ENCODE measurements around the gene SERPIND1.

The SERPIND1 gene

DNA sequence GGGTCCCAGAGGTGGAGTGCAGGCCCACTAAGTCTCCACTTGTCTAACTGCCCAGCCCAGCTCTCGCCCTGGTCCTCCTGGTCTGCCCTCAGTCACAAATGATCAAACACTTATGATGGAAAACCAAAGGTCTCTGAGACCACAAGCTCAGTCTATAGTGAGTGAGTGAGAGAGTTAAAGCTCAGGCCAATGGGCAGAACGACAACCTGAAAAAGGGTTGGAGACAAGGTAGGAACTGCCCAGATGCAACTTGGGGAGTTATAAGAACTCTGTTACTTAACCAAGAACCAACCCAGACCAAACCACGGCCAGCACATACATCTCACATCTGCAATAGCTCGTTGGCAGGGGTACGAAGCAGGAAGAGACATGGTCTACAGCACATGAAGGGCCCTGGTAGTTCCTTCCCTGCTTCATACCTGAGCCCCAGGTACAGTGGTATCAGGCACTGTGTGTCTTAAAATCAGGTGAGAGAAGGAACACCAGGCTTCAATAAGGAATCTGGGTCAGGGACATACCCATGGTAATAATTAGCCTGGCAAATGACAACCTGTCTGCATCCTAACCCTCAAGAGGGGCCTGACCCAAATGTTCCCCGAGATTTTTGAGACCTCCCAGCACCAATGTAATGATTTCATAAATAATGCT, 35.7 kb downstream of the SERPIND1 start:
- TF ChIP-seq SIN3A (IDR thresholded peaks at IDR 0.05; ENCODE audit: borderline replicate concordance, insufficient read depth, low read length) = no peak
- TF ChIP-seq, protein P1, sequence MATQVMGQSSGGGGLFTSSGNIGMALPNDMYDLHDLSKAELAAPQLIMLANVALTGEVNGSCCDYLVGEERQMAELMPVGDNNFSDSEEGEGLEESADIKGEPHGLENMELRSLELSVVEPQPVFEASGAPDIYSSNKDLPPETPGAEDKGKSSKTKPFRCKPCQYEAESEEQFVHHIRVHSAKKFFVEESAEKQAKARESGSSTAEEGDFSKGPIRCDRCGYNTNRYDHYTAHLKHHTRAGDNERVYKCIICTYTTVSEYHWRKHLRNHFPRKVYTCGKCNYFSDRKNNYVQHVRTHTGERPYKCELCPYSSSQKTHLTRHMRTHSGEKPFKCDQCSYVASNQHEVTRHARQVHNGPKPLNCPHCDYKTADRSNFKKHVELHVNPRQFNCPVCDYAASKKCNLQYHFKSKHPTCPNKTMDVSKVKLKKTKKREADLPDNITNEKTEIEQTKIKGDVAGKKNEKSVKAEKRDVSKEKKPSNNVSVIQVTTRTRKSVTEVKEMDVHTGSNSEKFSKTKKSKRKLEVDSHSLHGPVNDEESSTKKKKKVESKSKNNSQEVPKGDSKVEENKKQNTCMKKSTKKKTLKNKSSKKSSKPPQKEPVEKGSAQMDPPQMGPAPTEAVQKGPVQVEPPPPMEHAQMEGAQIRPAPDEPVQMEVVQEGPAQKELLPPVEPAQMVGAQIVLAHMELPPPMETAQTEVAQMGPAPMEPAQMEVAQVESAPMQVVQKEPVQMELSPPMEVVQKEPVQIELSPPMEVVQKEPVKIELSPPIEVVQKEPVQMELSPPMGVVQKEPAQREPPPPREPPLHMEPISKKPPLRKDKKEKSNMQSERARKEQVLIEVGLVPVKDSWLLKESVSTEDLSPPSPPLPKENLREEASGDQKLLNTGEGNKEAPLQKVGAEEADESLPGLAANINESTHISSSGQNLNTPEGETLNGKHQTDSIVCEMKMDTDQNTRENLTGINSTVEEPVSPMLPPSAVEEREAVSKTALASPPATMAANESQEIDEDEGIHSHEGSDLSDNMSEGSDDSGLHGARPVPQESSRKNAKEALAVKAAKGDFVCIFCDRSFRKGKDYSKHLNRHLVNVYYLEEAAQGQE (IDR thresholded peaks at IDR 0.05; ENCODE audit: insufficient read depth in 1 of 2, low read depth in 2 of 2, low read length in 2 of 2) = no peak
- TF ChIP-seq FOXP2 (optimal IDR thresholded peaks at IDR 0.05; ENCODE audit: borderline replicate concordance, extremely low read depth, extremely low read length, insufficient read depth) = no peak
- no peak for TF ChIP-seq TAF1 (IDR thresholded peaks at IDR 0.05; ENCODE audit: borderline replicate concordance, insufficient read depth, low read length)
- no peak for TF ChIP-seq POLR2AphosphoS5 (IDR thresholded peaks at IDR 0.05; ENCODE audit: low read depth, low read length)

DNA sequence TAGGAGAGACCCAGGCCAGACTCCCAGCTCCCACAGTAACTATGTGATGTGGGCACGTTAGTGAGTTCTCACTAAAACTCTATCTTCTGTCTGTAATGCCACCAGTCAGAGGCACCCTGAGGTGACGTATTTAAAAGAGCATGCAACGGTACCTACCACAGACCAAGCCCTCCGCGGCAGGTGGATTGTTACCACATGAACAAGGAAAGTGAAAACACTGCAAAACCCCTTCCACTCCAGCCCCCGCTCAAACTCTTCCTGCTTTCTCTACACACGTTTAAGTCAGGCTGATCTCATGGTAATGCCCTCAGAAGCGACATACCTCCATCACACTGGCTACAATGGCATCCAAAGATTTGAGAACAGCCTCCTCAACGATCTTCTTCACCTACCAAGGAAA, 36.7 kb downstream of the SERPIND1 start:
- TF ChIP-seq, protein P1 (IDR thresholded peaks at IDR 0.05; ENCODE audit: insufficient read depth in 1 of 2, low read depth in 2 of 2, low read length in 2 of 2) = no peak
- TF ChIP-seq POLR2AphosphoS5 (IDR thresholded peaks at IDR 0.05; ENCODE audit: low read depth, low read length) = no peak
- no peak for TF ChIP-seq SIN3A (IDR thresholded peaks at IDR 0.05; ENCODE audit: borderline replicate concordance, insufficient read depth, low read length)
- TF ChIP-seq FOXP2 (optimal IDR thresholded peaks at IDR 0.05; ENCODE audit: borderline replicate concordance, extremely low read depth, extremely low read length, insufficient read depth) = no peak
- TF ChIP-seq TAF1 (IDR thresholded peaks at IDR 0.05; ENCODE audit: borderline replicate concordance, insufficient read depth, low read length) = no peak

DNA sequence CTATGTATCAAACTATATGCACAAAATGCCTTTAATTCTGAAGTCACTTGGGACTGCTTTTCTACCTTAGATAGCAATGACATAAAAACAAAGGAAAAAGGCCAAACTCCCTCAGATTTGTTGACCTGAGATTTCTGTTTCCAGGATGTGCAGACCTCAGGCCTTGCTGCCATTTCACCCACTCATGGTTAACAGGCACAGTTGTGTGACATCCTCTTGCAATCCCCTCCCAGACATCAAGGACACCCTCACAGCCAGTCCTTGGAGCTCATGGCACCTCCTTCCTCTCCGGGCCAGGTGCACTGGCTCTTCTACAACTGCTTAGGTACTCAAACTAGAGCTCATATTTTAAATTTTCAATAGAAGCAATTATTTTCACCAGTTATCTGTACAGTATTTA, 37.3 kb downstream of the SERPIND1 start:
- TF ChIP-seq FOXP2 (optimal IDR thresholded peaks at IDR 0.05; ENCODE audit: borderline replicate concordance, extremely low read depth, extremely low read length, insufficient read depth) (no peak), TAF1 (IDR thresholded peaks at IDR 0.05; ENCODE audit: borderline replicate concordance, insufficient read depth, low read length) (no peak), POLR2AphosphoS5 (IDR thresholded peaks at IDR 0.05; ENCODE audit: low read depth, low read length) (no peak), SIN3A (IDR thresholded peaks at IDR 0.05; ENCODE audit: borderline replicate concordance, insufficient read depth, low read length) (no peak)
- TF ChIP-seq, protein P1 (IDR thresholded peaks at IDR 0.05; ENCODE audit: insufficient read depth in 1 of 2, low read depth in 2 of 2, low read length in 2 of 2) = no peak

DNA sequence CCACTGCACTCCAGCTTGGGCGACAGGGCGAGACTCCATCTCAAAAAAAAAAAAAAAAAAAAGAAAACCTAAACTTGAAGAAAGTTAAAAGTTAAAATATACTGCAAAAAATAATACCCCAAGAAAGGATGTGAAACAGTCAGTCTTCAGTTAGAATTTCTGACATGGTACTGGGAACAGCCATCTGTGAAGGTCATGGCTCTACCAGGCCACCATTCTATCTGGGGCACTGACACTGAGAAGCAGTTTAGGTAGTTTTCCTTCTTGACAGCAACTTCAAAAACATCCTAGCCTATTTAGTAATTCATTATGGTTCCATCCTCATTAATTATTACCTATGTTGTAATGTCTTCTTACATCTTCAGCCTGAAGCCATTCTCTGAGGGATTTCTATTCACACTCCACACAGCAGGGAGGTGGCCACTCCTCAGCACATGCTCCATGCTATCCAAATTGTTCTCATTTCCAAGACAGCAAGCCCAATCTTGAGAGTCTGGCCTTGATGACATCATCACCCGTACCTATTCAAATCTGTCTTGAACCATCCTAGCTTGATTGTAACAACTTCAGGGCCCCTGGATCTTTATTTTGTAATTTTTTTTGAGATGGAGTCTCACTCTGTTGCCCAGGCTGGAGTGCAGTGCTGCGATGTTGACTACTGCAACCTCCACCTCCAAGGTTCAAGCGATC, 38.2 kb downstream of the SERPIND1 start:
- TF ChIP-seq FOXP2 (optimal IDR thresholded peaks at IDR 0.05; ENCODE audit: borderline replicate concordance, extremely low read depth, extremely low read length, insufficient read depth) (no peak), SIN3A (IDR thresholded peaks at IDR 0.05; ENCODE audit: borderline replicate concordance, insufficient read depth, low read length) (no peak)

DNA sequence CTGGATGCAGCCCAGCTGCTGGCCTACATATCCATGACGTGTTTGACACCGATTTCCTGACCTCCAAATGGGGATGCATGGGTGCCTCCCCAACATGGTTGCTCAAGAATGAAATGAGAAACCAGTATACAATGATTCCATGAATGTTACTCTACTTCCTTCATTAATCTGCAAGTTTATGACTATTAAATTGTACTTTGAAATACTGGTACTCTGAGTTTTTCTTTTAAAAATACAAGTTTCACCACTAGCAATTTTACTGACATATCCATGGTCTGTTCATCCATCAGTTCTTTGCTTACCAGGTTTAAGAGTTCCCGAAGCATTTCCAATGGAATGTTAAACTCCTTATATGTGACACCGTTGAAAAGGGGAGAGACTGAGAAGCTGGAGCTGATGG, 39.1 kb downstream of the SERPIND1 start:
- TF ChIP-seq, protein P1 (IDR thresholded peaks at IDR 0.05; ENCODE audit: insufficient read depth in 1 of 2, low read depth in 2 of 2, low read length in 2 of 2) = no peak
- no peak for TF ChIP-seq TAF1 (IDR thresholded peaks at IDR 0.05; ENCODE audit: borderline replicate concordance, insufficient read depth, low read length)
- TF ChIP-seq SIN3A (IDR thresholded peaks at IDR 0.05; ENCODE audit: borderline replicate concordance, insufficient read depth, low read length) = no peak
- no peak for TF ChIP-seq FOXP2 (optimal IDR thresholded peaks at IDR 0.05; ENCODE audit: borderline replicate concordance, extremely low read depth, extremely low read length, insufficient read depth)
- TF ChIP-seq POLR2AphosphoS5 (IDR thresholded peaks at IDR 0.05; ENCODE audit: low read depth, low read length) = no peak

All from PFSK-1 (cell line).